Caco-2 (cell line): ENCODE results near the gene ANKRD23. TPM values are rescaled to one million over a fixed set of nuclear protein-coding genes. Genes with fewer than 3 reads are reported as not detected.

ENCODE experiments used
- BruUV-seq: library from RNA; stranded (reverse); fragments of 400-500 nt; replicated peaks from 2 replicates; lab custom pipeline; 2021; lab: Mats Ljungman, UMichigan
- CTCF ChIA-PET: fragments of 300-600 bp; sonication (Branson Sonifier 250); formaldehyde crosslinking; loops from one replicate; lab custom pipeline; 2022; ENCODE audit warnings: antibody characterized with exemption; lab: Charles Lee
- POLR2A ChIA-PET: fragments of 300-600 bp; sonication (Branson Sonifier 250); formaldehyde crosslinking; loops from one replicate; lab custom pipeline; 2022; ENCODE audit warnings: antibody characterized with exemption; lab: Charles Lee
- DNase-seq, 2 experiments: peaks; one replicate each; pipeline versions ENCODE4 v3.0.0 to v3.0.0-alpha.2; 2020 to 2022
- H3K27me3 ChIP-seq: replicated peaks from 2 replicates; pipeline ENCODE4 v1.6.0; 2011; ENCODE audit warnings: low read length; ENCODE audit not compliant: control insufficient read depth, insufficient read depth
- H3K36me3 ChIP-seq: 2 replicates; pipeline ENCODE4 v1.5.1; 2011; ENCODE audit warnings: low read length; ENCODE audit not compliant: control insufficient read depth, insufficient read depth
- H3K4me1 ChIP-seq: fragments of 250-450 bp; sonication (Bioruptor Pico); 2 replicates; pipeline ENCODE4 v1.5.1; 2020; ENCODE audit warnings: mild to moderate bottlenecking
- H3K4me3 ChIP-seq: 2 replicates; pipeline ENCODE4 v1.5.1; 2011; ENCODE audit warnings: low read depth, mild to moderate bottlenecking, control low read depth, low read length
- H3K9me3 ChIP-seq: fragments of 250-450 bp; sonication (Bioruptor Pico); 2 replicates; pipeline ENCODE4 v1.5.1; 2020; ENCODE audit warnings: mild to moderate bottlenecking, moderate library complexity
- H3K27ac Mint-ChIP-seq: one replicate; pipeline ENCODE4 v1.8.0; 2022; ENCODE audit warnings: mixed read lengths; ENCODE audit not compliant: unreplicated experiment
- H3K27me3 Mint-ChIP-seq: one replicate; pipeline ENCODE4 v1.8.0; 2022; ENCODE audit warnings: mixed read lengths; ENCODE audit not compliant: insufficient read depth, unreplicated experiment
- H3K36me3 Mint-ChIP-seq: one replicate; pipeline ENCODE4 v1.8.0; 2022; ENCODE audit warnings: mild to moderate bottlenecking, mixed read lengths; ENCODE audit not compliant: insufficient read depth, unreplicated experiment
- H3K4me1 Mint-ChIP-seq: one replicate; pipeline ENCODE4 v1.8.0; 2022; ENCODE audit warnings: low read depth, mixed read lengths; ENCODE audit not compliant: unreplicated experiment
- H3K4me3 Mint-ChIP-seq: one replicate; pipeline ENCODE4 v1.8.0; 2022; ENCODE audit warnings: mild to moderate bottlenecking, moderate library complexity, mixed read lengths; ENCODE audit not compliant: unreplicated experiment
- H3K9me3 Mint-ChIP-seq: one replicate; pipeline ENCODE4 v1.8.0; 2022; ENCODE audit warnings: mixed read lengths; ENCODE audit not compliant: unreplicated experiment
- intact Hi-C: fragments of 100-400 bp; cut with micrococcal nuclease; formaldehyde crosslinking; loops from one replicate; pipeline ENCODE4 v1.10.0; 2022; ENCODE audit not compliant: unreplicated experiment
- total RNA-seq: library from RNA; stranded (reverse); gene quantifications from 2 replicates; pipeline ENCODE4 v1.2.3, GENCODE V29; 2022
- TF ChIP-seq, protein P1 (sequence below), 2 experiments: fragments of 200-600 bp in 1 of 2; IDR thresholded peaks; 1 replicate in 1 of 2; 2 replicates in 1 of 2; pipeline versions ENCODE4 v1.5.1 to v1.8.0; 2011 to 2022; ENCODE audit warnings: antibody characterized with exemption in 1 of 2, control low read depth in 1 of 2, inconsistent platforms in 1 of 2, low read depth in 1 of 2, low read length in 1 of 2, mild to moderate bottlenecking in 1 of 2, moderate library complexity in 1 of 2; ENCODE audit not compliant: insufficient read depth in 1 of 2, severe bottlenecking in 1 of 2, unreplicated experiment in 1 of 2

ANKRD23 gene
- total RNA-seq, 1 experiment from 2014 or later, result 2.5 TPM

DNA sequence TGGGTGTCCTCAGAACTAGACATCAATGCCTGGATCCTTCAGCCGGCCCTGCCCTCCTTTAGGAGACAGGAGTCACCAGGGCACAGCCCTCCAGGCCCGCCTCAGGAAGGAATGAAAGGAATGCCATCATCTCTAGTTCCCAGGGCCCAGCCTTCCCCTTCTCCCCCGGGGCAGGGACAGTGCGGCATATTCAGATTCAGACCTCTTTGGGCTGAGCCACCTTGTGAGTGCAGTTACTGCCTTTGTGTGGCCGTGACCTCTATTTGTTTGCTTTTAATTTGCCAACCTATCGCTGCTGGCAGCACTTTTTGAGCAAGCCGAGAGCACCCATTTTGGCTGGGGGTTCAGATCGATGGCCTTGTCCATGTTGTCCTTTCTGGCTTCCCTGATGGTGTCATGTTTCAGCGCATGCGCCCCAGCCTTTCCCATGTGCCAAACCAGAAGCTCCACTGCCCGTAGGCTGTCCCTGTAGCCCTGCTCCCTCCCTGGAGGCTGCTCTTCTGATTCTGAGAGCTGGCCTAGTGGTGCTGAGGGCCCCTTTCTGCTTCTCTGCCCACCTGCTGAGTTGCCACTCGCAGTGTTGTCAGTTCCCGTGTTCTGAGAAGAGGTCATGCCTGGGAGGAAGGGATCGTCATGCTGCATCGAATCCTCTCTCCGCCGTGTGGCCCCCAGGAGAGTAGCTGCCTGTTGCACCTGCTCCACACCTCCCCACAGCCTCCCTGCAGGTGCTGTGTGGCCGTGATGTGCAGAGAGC is 10.9 kb downstream of the ANKRD23 start:
- Histone ChIP-seq H3K27me3 (no peaks in the 10 kb centered on the region), H3K36me3 (peaks cover 10% of the 10 kb centered on the region), H3K4me1 (peaks cover 34% of the 10 kb centered on the region), H3K9me3 (no peaks in the 10 kb centered on the region), H3K4me3 (no peak overlapping the region)
- intact Hi-C loops, result loop anchor here (1.0 kb wide), 2 partner anchors 9 to 14 kb away; no protein-coding TSS in a partner anchor
- H3K4me1 Mint-ChIP-seq, result peaks cover 52% of the 10 kb centered on the region
- H3K36me3 Mint-ChIP-seq, result peaks cover 86% of the 10 kb centered on the region
- no peaks in the 10 kb centered on the region for H3K9me3 Mint-ChIP-seq
- ChIA-PET CTCF (interaction anchor here (0.5 to 1.8 kb wide), 6 partner anchors 9 to 171 kb away, joined by 3 to 6 read pairs (median 6); partner anchors contain the start of genes ANKRD39 and CNNM3), POLR2A (interaction anchor here (0.6 to 0.8 kb wide), 2 partner anchors 14 kb away, joined by 3 read pairs; no protein-coding TSS in a partner anchor)
- peak overlapping the region; percentile 65 for H3K4me3 Mint-ChIP-seq
- peak overlapping the region; percentile 95 for H3K27ac Mint-ChIP-seq
- H3K27me3 Mint-ChIP-seq, result no peaks in the 10 kb centered on the region
- TF ChIP-seq, protein P1, sequence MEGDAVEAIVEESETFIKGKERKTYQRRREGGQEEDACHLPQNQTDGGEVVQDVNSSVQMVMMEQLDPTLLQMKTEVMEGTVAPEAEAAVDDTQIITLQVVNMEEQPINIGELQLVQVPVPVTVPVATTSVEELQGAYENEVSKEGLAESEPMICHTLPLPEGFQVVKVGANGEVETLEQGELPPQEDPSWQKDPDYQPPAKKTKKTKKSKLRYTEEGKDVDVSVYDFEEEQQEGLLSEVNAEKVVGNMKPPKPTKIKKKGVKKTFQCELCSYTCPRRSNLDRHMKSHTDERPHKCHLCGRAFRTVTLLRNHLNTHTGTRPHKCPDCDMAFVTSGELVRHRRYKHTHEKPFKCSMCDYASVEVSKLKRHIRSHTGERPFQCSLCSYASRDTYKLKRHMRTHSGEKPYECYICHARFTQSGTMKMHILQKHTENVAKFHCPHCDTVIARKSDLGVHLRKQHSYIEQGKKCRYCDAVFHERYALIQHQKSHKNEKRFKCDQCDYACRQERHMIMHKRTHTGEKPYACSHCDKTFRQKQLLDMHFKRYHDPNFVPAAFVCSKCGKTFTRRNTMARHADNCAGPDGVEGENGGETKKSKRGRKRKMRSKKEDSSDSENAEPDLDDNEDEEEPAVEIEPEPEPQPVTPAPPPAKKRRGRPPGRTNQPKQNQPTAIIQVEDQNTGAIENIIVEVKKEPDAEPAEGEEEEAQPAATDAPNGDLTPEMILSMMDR (IDR thresholded peaks at IDR 0.05; ENCODE audit: insufficient read depth in 1 of 2, low read depth in 1 of 2, low read length in 1 of 2, severe bottlenecking in 1 of 2, unreplicated experiment in 1 of 2), result no peak
- peak; percentile 87 to 92 for DNase-seq
- BruUV-seq, result no TSS peak

DNA sequence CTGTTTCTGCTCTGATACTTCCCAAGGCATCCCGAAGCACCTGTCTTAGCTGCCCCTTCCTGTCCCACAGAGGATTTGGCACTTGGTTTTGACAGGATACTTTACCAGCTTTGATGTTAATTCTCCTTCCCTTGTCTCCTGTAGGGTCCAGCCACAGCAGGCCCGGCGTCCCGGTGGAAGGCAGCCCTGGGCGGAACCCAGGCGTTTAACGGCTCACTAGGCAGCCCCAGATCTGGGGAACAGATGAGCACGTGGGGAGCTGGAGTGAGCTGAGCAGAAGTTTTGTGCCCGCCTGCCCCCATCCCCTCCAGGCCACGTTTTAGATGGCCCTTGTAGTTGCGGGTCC is 11.4 kb downstream of the ANKRD23 start:
- Histone ChIP-seq H3K4me1 (peaks cover 30% of the 10 kb centered on the region), H3K4me3 (no peak overlapping the region), H3K9me3 (no peaks in the 10 kb centered on the region), H3K36me3 (peaks cover 11% of the 10 kb centered on the region), H3K27me3 (no peaks in the 10 kb centered on the region)
- Mint-ChIP-seq H3K36me3 (peaks cover 91% of the 10 kb centered on the region), H3K9me3 (no peaks in the 10 kb centered on the region), H3K27me3 (no peaks in the 10 kb centered on the region), H3K4me3 (peak overlapping the region; percentile 65), H3K4me1 (peaks cover 51% of the 10 kb centered on the region), H3K27ac (peak overlapping the region; percentile 95)
- POLR2A ChIA-PET, result interaction anchor here (0.6 kb wide), 1 partner anchor 13 kb away, joined by 3 read pairs; no protein-coding TSS in a partner anchor
- CTCF ChIA-PET, result interaction anchor here (1.2 kb wide), 1 partner anchor 26 kb away, joined by 6 read pairs; the partner anchor contains the start of gene ANKRD39
- no peak for DNase-seq
- intact Hi-C loops, result loop anchor here (1.0 kb wide), 2 partner anchors 8 to 13 kb away; no protein-coding TSS in a partner anchor
- TSS peak; percentile 33 for BruUV-seq
- TF ChIP-seq, protein P1 (IDR thresholded peaks at IDR 0.05; ENCODE audit: insufficient read depth in 1 of 2, low read depth in 1 of 2, low read length in 1 of 2, severe bottlenecking in 1 of 2, unreplicated experiment in 1 of 2), result no peak

- H3K36me3 ChIP-seq, result peaks cover 11% of the 10 kb centered on the region
- TF ChIP-seq, protein P1 (IDR thresholded peaks at IDR 0.05; ENCODE audit: insufficient read depth in 1 of 2, low read depth in 1 of 2, low read length in 1 of 2, severe bottlenecking in 1 of 2, unreplicated experiment in 1 of 2), result no peak
- POLR2A ChIA-PET, result interaction anchor here (1.0 kb wide), 1 partner anchor 11 kb away, joined by 3 read pairs; no protein-coding TSS in a partner anchor
- H3K4me1 Mint-ChIP-seq, result peaks cover 44% of the 10 kb centered on the region
- intact Hi-C loops, result loop anchor here (1.0 kb wide), 2 partner anchors 7 to 12 kb away; no protein-coding TSS in a partner anchor
- CTCF ChIA-PET, result interaction anchor here (1.2 kb wide), 1 partner anchor 26 kb away, joined by 6 read pairs; the partner anchor contains the start of gene ANKRD39
- peak overlapping the region; percentile 8 for H3K4me3 Mint-ChIP-seq
- no peaks in the 10 kb centered on the region for H3K27me3 Mint-ChIP-seq
- no peaks in the 10 kb centered on the region for H3K9me3 ChIP-seq
- H3K27ac Mint-ChIP-seq, result peak overlapping the region; percentile 95
- no TSS peak for BruUV-seq
- peaks cover 97% of the 10 kb centered on the region for H3K36me3 Mint-ChIP-seq
- peak in 1 of 2 experiments; percentile 42 for DNase-seq
- H3K4me1 ChIP-seq, result peaks cover 27% of the 10 kb centered on the region
- no peak overlapping the region for H3K4me3 ChIP-seq
- no peaks in the 10 kb centered on the region for H3K9me3 Mint-ChIP-seq
- no peaks in the 10 kb centered on the region for H3K27me3 ChIP-seq
These were observed 12.1 kb downstream of the ANKRD23 start for GRCh38 chr2:96831679-96832078.
